A549 treated with ZK216348 at 1 μM for 4 hours (cell line): ENCODE measurements around the gene SAMD4A. TPM values are rescaled to one million over a fixed set of nuclear protein-coding genes. Genes with fewer than 3 reads are reported as not detected.

ENCODE experiments used
- total RNA-seq: library from RNA; stranded (reverse); fragments of 200-300 nt; extraction: Qiagen RNA extraction; gene quantifications from 5 replicates; pipeline ENCODE4 v1.2.3, GENCODE V29; 2022; ENCODE audit warnings: low read depth

Gene SAMD4A, protein sequence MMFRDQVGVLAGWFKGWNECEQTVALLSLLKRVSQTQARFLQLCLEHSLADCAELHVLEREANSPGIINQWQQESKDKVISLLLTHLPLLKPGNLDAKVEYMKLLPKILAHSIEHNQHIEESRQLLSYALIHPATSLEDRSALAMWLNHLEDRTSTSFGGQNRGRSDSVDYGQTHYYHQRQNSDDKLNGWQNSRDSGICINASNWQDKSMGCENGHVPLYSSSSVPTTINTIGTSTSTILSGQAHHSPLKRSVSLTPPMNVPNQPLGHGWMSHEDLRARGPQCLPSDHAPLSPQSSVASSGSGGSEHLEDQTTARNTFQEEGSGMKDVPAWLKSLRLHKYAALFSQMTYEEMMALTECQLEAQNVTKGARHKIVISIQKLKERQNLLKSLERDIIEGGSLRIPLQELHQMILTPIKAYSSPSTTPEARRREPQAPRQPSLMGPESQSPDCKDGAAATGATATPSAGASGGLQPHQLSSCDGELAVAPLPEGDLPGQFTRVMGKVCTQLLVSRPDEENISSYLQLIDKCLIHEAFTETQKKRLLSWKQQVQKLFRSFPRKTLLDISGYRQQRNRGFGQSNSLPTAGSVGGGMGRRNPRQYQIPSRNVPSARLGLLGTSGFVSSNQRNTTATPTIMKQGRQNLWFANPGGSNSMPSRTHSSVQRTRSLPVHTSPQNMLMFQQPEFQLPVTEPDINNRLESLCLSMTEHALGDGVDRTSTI
- 7.6 to 9.9 TPM (median 8.8 TPM) in 5 replicates for total RNA-seq

DNA sequence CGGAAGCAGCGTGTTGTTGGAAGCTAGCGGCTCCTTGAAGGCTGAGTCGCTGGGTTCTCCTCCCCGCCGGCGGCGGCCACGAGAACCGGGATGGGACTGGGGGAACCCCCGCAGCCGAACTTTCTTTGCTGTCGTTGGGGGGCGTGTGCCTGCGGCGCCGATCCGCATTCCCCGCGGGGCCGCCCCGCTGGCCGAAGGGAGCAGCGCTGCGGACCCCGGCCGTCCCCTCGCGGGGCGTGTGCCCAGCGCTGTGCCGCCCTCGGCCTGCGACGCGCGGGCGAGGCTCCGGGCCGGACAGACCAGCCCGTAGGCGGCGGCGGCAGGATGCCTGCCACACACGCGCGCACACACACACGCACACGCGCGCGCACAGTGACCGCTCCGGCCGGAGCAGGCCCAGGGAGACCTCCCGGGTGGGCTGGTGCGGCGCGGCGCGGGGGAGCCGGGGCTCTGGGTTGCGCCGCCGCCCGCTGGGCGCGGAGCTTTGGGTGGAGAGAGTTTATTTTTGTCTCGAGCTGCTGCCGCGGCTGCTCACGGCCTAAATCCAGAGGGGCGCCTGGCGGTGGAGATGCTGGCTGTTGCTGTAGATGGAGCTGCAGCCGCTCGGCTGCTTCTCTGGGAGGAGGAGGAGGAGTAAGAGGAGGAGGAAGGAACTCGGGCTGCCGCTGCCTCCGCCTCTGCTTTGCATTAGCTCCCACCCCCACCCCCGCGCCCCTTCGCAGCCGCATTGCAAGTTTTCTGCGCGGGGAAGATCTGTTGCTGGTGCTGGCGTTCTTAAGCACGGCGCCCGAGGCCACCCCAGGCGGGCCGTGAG lies at the start of gene SAMD4A:
SAMD4A (plus strand) TSS at position 719 of the 814 bp plus-strand sequence. CDS start 789 bp downstream, outside the sequence.

Other genes with a start within 250 kb of the SAMD4A start
- 68.2 to 96.1 TPM (median 76.8 TPM) in 5 replicates for gene CDKN3, start 170.1 kb upstream of the SAMD4A start, total RNA-seq
- gene CNIH1, start 125.8 kb upstream of the SAMD4A start, total RNA-seq: 209 to 360 TPM (median 245 TPM) in 5 replicates
- 34.8 to 87.3 TPM (median 41.8 TPM) in 5 replicates for gene GMFB, start 78.1 kb upstream of the SAMD4A start, total RNA-seq
- gene CGRRF1, start 57.2 kb upstream of the SAMD4A start, total RNA-seq: 15.2 to 22.2 TPM (median 18.0 TPM) in 5 replicates